RWPE2 (cell line): ENCODE results near the gene ZCCHC14.
"Not testable (repeated sequence)": the region's sequence is repeated elsewhere in the genome, so short reads cannot be mapped to it uniquely, and the experiment has no call there.

ENCODE experiments used
- ATAC-seq: fragments of 200-7000 bp; cut with Tn5 transposase; 3 replicates; pipeline ENCODE4 v1.9.1; 2021; ENCODE audit warnings: low read depth
- DNase-seq: peaks from one replicate; pipeline ENCODE4 v3.0.0-alpha.2; 2020; ENCODE audit warnings: low spot score
- H3K27ac ChIP-seq: fragments of 450-650 bp; 2 replicates; pipeline ENCODE4 v1.5.1; 2017; ENCODE audit warnings: mild to moderate bottlenecking; ENCODE audit not compliant: poor library complexity, severe bottlenecking
- H3K27me3 ChIP-seq: fragments of 250-450 bp; sonication (Bioruptor Pico); 2 replicates; pipeline ENCODE4 v1.5.1; 2021; ENCODE audit warnings: mild to moderate bottlenecking, moderate library complexity; ENCODE audit not compliant: insufficient read depth, poor library complexity, severe bottlenecking
- H3K36me3 ChIP-seq: fragments of 250-450 bp; sonication (Bioruptor Pico); 2 replicates; pipeline ENCODE4 v1.5.1; 2020; ENCODE audit warnings: low read depth, mild to moderate bottlenecking, moderate library complexity
- H3K4me1 ChIP-seq: fragments of 250-450 bp; sonication (Bioruptor Pico); 2 replicates; pipeline ENCODE4 v1.5.1; 2021; ENCODE audit warnings: mild to moderate bottlenecking, moderate library complexity; ENCODE audit not compliant: insufficient read depth, poor library complexity, severe bottlenecking
- H3K4me3 ChIP-seq: fragments of 250-450 bp; sonication (Bioruptor Pico); 2 replicates; pipeline ENCODE4 v1.5.1; 2021; ENCODE audit warnings: mild to moderate bottlenecking, moderate library complexity; ENCODE audit not compliant: severe bottlenecking
- H3K9me3 ChIP-seq: fragments of 250-450 bp; sonication (Bioruptor Pico); 2 replicates; pipeline ENCODE4 v1.5.1; 2021; ENCODE audit warnings: mild to moderate bottlenecking, moderate library complexity; ENCODE audit not compliant: severe bottlenecking
- TF ChIP-seq, protein P1 (sequence below): fragments of 450-650 bp; IDR thresholded peaks from one replicate; pipeline ENCODE4 v1.5.1; 2017; ENCODE audit warnings: mild to moderate bottlenecking, moderate library complexity; ENCODE audit not compliant: poor library complexity, severe bottlenecking

ZCCHC14 gene

DNA sequence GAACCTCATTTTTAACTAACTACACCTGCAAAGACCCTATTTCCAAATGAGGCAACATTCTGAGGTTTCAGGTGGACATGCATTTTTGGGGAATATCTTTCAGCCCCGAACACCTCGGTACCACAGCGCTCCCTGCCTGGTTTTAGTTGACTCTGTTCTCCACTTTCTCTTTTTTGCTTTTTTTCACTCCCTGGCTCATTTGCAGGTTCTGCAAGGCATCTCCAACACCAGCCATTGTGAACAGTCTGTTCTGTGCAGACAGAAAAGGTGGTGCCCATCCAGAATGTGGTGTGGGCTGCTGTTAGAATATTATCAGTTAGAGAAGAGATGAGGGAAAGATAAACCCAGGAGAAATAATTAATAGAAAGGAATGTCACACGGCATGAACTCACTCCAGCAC is 32.5 kb upstream of the ZCCHC14 start:
- DNase-seq (no peak), ATAC-seq (no peak)
- no peaks in the 10 kb centered on the region for H3K4me1 ChIP-seq

DNA sequence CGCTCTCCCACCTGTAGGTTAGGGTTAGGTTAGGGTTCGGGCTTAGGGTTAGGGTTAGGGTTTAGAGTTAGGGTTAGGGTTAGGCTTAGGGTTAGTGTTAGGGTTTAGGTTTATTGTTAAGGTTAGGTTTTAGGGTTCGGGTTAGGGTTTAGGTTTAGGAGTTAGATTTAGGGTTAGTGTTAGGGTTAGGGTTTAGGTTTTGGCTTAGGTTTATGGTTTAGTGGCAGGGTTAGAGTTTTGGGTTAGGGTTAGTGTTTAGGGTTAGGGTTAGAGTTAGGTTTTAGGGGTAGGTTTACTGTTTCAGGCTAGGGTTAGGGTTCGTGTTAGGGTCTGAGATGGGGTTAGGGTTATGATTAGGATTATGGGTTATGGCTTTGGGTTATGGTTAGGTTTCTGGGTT is 31.6 kb upstream of the ZCCHC14 start:
- ATAC-seq: no peak
- Histone ChIP-seq H3K4me1 (no peaks in the 10 kb centered on the region), H3K27me3 (no peaks in the 10 kb centered on the region), H3K4me3 (no peak overlapping the region), H3K27ac (no peak overlapping the region), H3K36me3 (no peaks in the 10 kb centered on the region), H3K9me3 (no peaks in the 10 kb centered on the region)
- TF ChIP-seq, protein P1, sequence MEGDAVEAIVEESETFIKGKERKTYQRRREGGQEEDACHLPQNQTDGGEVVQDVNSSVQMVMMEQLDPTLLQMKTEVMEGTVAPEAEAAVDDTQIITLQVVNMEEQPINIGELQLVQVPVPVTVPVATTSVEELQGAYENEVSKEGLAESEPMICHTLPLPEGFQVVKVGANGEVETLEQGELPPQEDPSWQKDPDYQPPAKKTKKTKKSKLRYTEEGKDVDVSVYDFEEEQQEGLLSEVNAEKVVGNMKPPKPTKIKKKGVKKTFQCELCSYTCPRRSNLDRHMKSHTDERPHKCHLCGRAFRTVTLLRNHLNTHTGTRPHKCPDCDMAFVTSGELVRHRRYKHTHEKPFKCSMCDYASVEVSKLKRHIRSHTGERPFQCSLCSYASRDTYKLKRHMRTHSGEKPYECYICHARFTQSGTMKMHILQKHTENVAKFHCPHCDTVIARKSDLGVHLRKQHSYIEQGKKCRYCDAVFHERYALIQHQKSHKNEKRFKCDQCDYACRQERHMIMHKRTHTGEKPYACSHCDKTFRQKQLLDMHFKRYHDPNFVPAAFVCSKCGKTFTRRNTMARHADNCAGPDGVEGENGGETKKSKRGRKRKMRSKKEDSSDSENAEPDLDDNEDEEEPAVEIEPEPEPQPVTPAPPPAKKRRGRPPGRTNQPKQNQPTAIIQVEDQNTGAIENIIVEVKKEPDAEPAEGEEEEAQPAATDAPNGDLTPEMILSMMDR: no peak
- DNase-seq: no peak

More for the DNA sequence above, 32.5 kb upstream of the ZCCHC14 start:
- Histone ChIP-seq H3K9me3 (no peaks in the 10 kb centered on the region), H3K4me3 (no peak overlapping the region), H3K36me3 (no peaks in the 10 kb centered on the region), H3K27ac (no peak overlapping the region), H3K27me3 (no peaks in the 10 kb centered on the region)
- TF ChIP-seq, protein P1: no peak

DNA sequence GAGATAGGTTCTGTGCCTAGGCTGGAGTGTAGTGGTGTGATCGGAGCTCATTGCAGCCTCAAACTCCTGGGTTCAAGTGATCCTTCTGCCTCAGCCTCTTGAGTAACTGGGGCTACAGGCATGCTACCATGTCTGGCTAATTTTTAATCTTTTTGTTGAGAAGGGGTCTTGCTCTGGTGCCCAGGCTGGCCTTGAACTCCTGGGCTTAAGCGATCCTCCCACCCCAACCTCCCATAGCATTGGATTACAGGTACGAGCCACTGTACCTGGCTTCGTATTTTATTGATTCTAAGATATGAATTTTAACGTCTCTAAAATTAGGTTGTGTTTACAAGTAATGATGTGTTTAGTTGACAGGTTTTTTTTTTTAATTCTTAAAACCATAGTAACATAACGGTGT is 30.8 kb upstream of the ZCCHC14 start:
- not testable (repeated sequence) for H3K4me3 ChIP-seq, H3K9me3 ChIP-seq, DNase-seq, ATAC-seq, H3K36me3 ChIP-seq, H3K4me1 ChIP-seq, H3K27me3 ChIP-seq, H3K27ac ChIP-seq

DNA sequence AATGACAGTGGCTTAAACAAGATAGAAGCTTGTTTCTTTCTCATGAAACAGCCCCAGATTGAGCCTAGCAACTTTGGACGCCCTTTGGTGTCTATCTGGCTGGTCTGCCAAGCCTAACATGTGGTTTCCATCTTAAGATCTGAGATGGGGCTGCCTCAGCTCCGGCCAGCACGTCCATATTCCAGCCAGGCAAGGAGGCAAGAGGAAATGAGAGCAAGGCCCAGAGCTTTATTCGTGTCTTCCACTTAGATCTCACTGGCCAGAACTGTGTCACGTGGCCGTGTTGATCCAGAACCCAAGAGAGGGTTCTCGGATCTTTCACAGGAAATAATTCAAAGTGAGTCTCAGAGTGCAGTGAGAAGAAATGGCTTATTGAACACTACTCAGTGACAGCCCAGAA is 28.9 kb upstream of the ZCCHC14 start:
- not testable (repeated sequence) for H3K9me3 ChIP-seq, H3K4me3 ChIP-seq, H3K27me3 ChIP-seq, H3K36me3 ChIP-seq, DNase-seq, ATAC-seq, H3K27ac ChIP-seq
- peaks cover 18% of the 10 kb centered on the region for H3K4me1 ChIP-seq

DNA sequence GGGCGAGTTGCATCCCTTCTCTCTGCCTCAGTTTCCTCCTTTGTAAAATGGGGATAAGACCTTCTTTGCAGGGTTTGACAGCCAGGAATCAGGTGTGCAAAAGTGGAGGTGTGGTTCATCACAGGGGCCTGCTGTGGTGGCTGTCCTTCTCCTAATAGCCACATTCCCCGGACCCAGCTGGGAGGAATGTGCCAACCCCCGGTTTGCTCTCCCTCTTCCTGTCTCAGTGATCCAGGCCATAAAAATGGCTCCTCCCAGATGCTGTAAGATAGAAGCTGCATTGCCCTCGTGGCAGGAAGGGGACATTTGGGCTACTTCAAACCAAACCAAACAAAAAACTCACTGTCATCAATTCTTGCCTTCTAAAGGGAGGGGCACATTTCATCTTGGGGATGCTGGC is 26.3 kb upstream of the ZCCHC14 start:
- Histone ChIP-seq H3K27ac (peak overlapping the region; percentile 58), H3K4me1 (peaks cover 18% of the 10 kb centered on the region)
- not testable (repeated sequence) for H3K27me3 ChIP-seq, ATAC-seq, H3K4me3 ChIP-seq, DNase-seq, H3K9me3 ChIP-seq, H3K36me3 ChIP-seq

DNA sequence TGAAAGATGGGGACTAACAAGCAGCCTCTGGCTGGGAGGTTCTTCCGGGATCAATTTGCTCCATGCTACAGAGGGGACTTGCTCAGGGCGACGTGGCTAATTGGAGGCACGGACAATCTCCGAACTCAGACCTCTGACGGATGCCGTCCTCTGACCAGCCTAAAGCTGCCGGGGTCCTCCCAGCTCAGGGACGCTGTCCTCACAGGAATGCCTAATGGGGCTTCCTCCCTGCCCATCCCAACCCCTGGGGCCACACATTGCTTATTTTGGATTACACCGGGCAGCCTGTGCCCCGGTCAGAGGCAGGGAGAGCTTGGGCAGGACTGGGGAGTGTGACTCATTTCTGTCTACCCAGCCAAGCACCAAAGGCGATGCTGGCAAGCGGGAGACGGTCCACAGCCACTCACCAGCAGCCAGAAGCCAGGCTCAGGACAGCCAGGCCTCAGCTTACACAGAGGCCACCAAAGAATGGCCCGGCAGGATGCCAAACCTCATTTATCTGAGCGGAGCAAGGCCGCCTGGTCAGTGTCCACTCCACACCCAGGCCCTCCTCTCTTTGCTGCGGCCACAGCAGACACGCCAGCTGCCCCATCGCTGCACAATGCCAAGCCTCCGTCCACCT is 25.7 kb upstream of the ZCCHC14 start:
- H3K27me3 ChIP-seq, H3K4me3 ChIP-seq, DNase-seq, H3K9me3 ChIP-seq, H3K36me3 ChIP-seq: not testable (repeated sequence)
- ATAC-seq: peak; percentile 95
- Histone ChIP-seq H3K27ac (peak overlapping the region; percentile 58), H3K4me1 (peaks cover 18% of the 10 kb centered on the region)

DNA sequence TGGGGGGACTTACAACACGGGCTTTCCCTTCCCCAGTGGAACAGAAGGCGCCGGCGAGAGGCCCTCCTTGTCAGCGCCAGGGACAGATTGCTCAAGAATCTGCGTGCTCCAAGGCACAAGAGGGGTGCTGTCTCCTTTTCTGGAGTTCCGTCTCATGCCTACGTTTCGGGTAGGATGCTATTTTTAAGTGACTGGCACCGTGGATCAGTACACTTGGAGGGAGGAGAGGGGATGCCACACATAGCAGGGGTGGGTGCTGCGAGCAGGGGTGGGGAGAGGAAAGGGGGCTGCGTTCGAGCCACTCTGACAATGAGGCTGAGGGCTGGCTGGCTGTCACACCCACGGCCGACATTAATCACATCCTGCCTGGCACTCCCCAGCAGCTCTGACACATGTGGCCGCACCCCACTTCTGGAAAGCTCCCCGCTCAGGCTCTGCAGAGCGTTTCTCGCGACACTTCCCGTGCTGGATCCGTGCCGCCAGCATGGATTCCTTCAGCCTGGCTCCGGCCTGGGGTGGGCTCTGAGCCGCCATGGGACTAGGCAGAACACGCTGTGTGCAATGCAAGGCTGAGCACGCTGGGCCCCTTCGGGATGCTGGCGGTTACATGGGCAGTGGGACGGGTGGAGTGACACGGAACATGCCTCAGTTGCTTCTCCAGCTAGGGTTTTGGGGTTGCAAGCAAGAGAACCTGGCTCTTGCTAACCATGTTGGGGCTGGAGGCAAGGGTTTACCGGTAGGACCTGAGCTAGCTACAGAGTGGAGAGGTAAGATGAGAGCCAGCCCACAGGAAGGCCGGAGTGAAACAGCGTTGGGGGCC is 25.0 kb upstream of the ZCCHC14 start:
- H3K27me3 ChIP-seq, H3K36me3 ChIP-seq, DNase-seq, H3K9me3 ChIP-seq, H3K4me3 ChIP-seq: not testable (repeated sequence)
- Histone ChIP-seq H3K27ac (peak overlapping the region; percentile 58), H3K4me1 (peaks cover 18% of the 10 kb centered on the region)
- ATAC-seq: peak; percentile 78
